Activated T-cell treated with anti-CD3 and anti-CD28 coated beads, Interleukin-2, amount 50 U/mL, for 24 hours (primary cell): ENCODE data around the gene SAP30BP.

Experiments
- DNase-seq: peaks from one replicate; pipeline ENCODE4 v3.0.0-alpha.2; 2020
- H3K27ac Mint-ChIP-seq: 2 replicates; pipeline ENCODE4 v1.8.0; 2020; ENCODE audit warnings: mild to moderate bottlenecking, mixed read lengths
- H3K27me3 Mint-ChIP-seq: 2 replicates; pipeline ENCODE4 v1.8.0; 2020; ENCODE audit warnings: mixed read lengths
- H3K36me3 Mint-ChIP-seq: 2 replicates; pipeline ENCODE4 v1.8.0; 2020; ENCODE audit warnings: low read depth, mixed read lengths
- H3K4me1 Mint-ChIP-seq: 2 replicates; pipeline ENCODE4 v1.8.0; 2020; ENCODE audit warnings: low read depth, mixed read lengths
- H3K4me3 Mint-ChIP-seq: 2 replicates; pipeline ENCODE4 v1.8.0; 2020; ENCODE audit warnings: mild to moderate bottlenecking, moderate library complexity, mixed read lengths
- H3K9me3 Mint-ChIP-seq: 2 replicates; pipeline ENCODE4 v1.8.0; 2020; ENCODE audit warnings: mixed read lengths

SAP30BP gene

DNA sequence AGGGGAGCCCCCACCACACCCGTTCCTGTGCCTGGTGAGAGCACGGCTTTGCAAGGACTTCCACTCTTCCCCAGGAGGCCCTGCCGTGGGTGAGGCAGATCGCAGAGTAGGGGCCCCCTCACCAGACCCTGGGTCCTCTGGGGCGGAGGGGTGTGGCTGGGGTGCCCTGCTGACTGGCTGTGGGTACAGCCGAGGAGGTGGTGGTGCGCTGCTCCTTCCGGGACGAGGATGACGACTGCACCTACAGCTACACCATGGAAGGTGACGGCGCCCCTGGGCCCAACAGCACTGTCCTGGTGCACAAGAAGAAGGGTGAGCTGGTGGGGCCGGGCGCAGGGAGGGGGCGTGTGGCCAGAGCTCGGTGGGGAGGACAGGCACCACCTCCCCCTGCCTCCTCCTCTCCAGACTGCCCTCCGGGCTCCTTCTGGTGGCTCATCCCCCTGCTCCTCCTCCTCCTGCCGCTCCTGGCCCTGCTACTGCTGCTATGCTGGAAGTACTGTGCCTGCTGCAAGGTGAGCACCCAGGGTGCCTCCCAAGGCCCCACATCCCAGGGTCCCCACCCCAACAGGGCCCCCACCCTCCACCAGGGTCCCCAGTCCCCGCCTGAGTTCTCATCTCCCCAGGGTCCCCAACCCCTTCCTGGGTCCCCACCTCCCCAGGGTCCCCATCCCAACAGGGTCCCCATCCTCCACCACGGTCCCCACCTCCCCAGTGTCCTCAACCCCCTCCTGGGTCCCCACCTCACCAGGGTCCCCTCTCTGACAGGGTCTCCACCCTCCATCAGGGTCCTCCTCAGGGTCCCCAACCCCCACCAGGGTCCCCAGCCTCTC lies 70.2 kb downstream of the SAP30BP start:
- H3K36me3 Mint-ChIP-seq = no peaks in the 10 kb centered on the region
- DNase-seq = no peak
- no peaks in the 10 kb centered on the region for H3K27me3 Mint-ChIP-seq
- peaks cover 7% of the 10 kb centered on the region for H3K4me1 Mint-ChIP-seq
- no peak overlapping the region for H3K4me3 Mint-ChIP-seq
- H3K9me3 Mint-ChIP-seq = no peaks in the 10 kb centered on the region
- no peak overlapping the region for H3K27ac Mint-ChIP-seq

GRCh38 chr17:75738218-75738802 lies 71.2 kb downstream of the SAP30BP start:
- Mint-ChIP-seq H3K36me3 (no peaks in the 10 kb centered on the region), H3K27ac (peak overlapping the region; percentile 26), H3K9me3 (no peaks in the 10 kb centered on the region), H3K4me1 (peaks cover 7% of the 10 kb centered on the region), H3K4me3 (no peak overlapping the region), H3K27me3 (no peaks in the 10 kb centered on the region)
- no peak for DNase-seq

GRCh38 chr17:75739174-75739573 lies 72.0 kb downstream of the SAP30BP start:
- peaks cover 7% of the 10 kb centered on the region for H3K4me1 Mint-ChIP-seq
- no peaks in the 10 kb centered on the region for H3K27me3 Mint-ChIP-seq
- no peak overlapping the region for H3K4me3 Mint-ChIP-seq
- DNase-seq = no peak
- H3K36me3 Mint-ChIP-seq = no peaks in the 10 kb centered on the region
- H3K9me3 Mint-ChIP-seq = no peaks in the 10 kb centered on the region
- no peak overlapping the region for H3K27ac Mint-ChIP-seq

DNA sequence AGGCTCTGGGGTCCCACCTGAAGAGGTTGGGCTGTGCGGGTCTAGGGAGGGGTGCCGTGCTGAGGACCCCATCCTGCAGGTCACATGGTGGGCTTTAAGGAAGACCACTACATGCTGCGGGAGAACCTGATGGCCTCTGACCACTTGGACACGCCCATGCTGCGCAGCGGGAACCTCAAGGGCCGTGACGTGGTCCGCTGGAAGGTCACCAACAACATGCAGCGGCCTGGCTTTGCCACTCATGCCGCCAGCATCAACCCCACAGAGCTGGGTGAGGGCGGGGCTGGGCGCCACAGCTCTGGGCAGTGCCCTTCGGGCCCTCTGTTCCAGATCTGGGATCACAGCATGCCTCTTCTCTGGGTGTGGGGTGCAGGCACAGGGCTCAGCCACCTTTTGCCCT lies 72.7 kb downstream of the SAP30BP start:
- H3K4me3 Mint-ChIP-seq = no peak overlapping the region
- no peaks in the 10 kb centered on the region for H3K36me3 Mint-ChIP-seq
- no peak for DNase-seq
- no peaks in the 10 kb centered on the region for H3K27me3 Mint-ChIP-seq
- peaks cover 5% of the 10 kb centered on the region for H3K4me1 Mint-ChIP-seq
- no peaks in the 10 kb centered on the region for H3K9me3 Mint-ChIP-seq
- H3K27ac Mint-ChIP-seq = no peak overlapping the region

DNA sequence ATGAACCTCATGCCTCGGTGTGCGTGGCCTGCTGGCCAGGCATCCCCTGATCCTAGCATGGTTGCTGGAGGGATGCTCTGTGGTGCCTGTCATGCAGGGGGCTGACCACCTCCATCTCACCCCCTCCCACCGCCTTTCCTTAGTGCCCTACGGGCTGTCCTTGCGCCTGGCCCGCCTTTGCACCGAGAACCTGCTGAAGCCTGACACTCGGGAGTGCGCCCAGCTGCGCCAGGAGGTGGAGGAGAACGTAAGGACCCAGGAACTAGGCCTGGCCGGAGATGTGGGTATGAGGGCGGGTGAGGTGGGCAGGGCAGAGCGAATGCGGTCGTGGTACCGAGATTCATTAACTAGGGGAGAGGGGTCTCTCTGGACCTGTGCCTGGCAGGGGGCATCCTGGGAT lies 73.1 kb downstream of the SAP30BP start:
- Mint-ChIP-seq H3K27ac (no peak overlapping the region), H3K27me3 (no peaks in the 10 kb centered on the region), H3K4me1 (peaks cover 4% of the 10 kb centered on the region), H3K4me3 (no peak overlapping the region), H3K9me3 (no peaks in the 10 kb centered on the region), H3K36me3 (no peaks in the 10 kb centered on the region)
- DNase-seq = no peak

- H3K9me3 Mint-ChIP-seq = no peaks in the 10 kb centered on the region
- DNase-seq = no peak
- peaks cover 4% of the 10 kb centered on the region for H3K4me1 Mint-ChIP-seq
- no peak overlapping the region for H3K27ac Mint-ChIP-seq
- no peaks in the 10 kb centered on the region for H3K27me3 Mint-ChIP-seq
- no peak overlapping the region for H3K4me3 Mint-ChIP-seq
- H3K36me3 Mint-ChIP-seq = no peaks in the 10 kb centered on the region
Observed at GRCh38 chr17:75740631-75741077, 73.5 kb downstream of the SAP30BP start.

GRCh38 chr17:75742337-75742736 lies 75.2 kb downstream of the SAP30BP start:
- Mint-ChIP-seq H3K36me3 (no peaks in the 10 kb centered on the region), H3K27ac (no peak overlapping the region), H3K27me3 (no peaks in the 10 kb centered on the region), H3K9me3 (no peaks in the 10 kb centered on the region), H3K4me1 (peaks cover 4% of the 10 kb centered on the region), H3K4me3 (no peak overlapping the region)
- no peak for DNase-seq

GRCh38 chr17:75743625-75744206 lies 76.6 kb downstream of the SAP30BP start:
- Mint-ChIP-seq H3K4me1 (no peaks in the 10 kb centered on the region), H3K9me3 (no peaks in the 10 kb centered on the region), H3K27me3 (no peaks in the 10 kb centered on the region), H3K27ac (no peak overlapping the region), H3K36me3 (no peaks in the 10 kb centered on the region), H3K4me3 (no peak overlapping the region)
- no peak for DNase-seq

DNA sequence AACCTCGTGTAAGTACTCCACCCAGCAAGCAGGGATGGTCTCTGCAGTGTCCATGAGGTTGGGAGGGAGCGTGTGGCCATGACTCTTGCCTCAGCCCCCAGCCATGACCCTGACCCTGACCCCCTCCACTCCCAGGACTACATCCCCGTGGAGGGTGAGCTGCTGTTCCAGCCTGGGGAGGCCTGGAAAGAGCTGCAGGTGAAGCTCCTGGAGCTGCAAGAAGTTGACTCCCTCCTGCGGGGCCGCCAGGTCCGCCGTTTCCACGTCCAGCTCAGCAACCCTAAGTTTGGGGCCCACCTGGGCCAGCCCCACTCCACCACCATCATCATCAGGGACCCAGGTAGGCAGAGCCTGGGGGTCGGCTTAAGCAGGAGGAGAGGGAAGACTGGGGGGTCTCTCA lies 81.6 kb downstream of the SAP30BP start:
- H3K4me1 Mint-ChIP-seq = peaks cover 12% of the 10 kb centered on the region
- H3K4me3 Mint-ChIP-seq = no peak overlapping the region
- no peaks in the 10 kb centered on the region for H3K36me3 Mint-ChIP-seq
- H3K9me3 Mint-ChIP-seq = no peaks in the 10 kb centered on the region
- peaks cover 4% of the 10 kb centered on the region for H3K27me3 Mint-ChIP-seq
- no peak for DNase-seq
- H3K27ac Mint-ChIP-seq = no peak overlapping the region

DNA sequence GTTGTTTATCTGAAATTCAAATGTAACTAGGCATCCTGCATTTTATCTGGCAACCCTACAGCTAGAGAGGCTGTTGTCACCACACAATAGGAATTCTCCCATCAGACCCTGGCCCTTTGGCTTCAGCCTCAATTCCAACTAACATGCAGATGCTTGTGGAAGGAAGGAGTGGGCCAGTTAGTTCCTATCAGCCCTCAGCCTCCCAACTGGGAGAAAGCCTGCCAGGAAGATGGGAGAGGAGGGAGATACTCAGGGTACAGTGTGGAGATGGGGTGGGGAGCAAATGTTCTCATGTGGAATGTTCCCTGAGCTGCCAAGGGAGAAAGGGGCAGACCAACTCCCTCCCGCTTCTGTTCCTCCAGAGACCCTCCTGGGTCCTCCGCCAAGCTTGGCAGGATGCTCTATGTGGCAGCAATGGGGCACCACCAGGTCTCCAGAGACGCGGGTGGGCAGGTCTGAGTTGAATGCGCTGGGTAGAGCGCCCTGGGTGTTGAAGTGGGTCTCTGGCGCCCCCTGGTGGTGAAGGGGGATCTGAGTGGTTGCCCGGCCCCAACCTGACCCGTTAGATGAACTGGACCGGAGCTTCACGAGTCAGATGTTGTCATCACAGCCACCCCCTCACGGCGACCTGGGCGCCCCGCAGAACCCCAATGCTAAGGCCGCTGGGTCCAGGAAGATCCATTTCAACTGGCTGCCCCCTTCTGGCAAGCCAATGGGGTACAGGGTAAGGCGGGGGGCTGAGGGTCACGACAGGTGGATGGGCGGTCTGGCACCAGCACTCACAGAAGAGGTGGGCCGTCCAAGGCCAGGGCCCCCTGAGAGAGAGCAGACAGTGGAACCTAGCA lies 82.6 kb downstream of the SAP30BP start:
- peak; percentile 92 for DNase-seq
- peaks cover 4% of the 10 kb centered on the region for H3K27me3 Mint-ChIP-seq
- H3K4me1 Mint-ChIP-seq = peaks cover 19% of the 10 kb centered on the region
- no peaks in the 10 kb centered on the region for H3K9me3 Mint-ChIP-seq
- no peak overlapping the region for H3K27ac Mint-ChIP-seq
- no peaks in the 10 kb centered on the region for H3K36me3 Mint-ChIP-seq
- H3K4me3 Mint-ChIP-seq = no peak overlapping the region

DNA sequence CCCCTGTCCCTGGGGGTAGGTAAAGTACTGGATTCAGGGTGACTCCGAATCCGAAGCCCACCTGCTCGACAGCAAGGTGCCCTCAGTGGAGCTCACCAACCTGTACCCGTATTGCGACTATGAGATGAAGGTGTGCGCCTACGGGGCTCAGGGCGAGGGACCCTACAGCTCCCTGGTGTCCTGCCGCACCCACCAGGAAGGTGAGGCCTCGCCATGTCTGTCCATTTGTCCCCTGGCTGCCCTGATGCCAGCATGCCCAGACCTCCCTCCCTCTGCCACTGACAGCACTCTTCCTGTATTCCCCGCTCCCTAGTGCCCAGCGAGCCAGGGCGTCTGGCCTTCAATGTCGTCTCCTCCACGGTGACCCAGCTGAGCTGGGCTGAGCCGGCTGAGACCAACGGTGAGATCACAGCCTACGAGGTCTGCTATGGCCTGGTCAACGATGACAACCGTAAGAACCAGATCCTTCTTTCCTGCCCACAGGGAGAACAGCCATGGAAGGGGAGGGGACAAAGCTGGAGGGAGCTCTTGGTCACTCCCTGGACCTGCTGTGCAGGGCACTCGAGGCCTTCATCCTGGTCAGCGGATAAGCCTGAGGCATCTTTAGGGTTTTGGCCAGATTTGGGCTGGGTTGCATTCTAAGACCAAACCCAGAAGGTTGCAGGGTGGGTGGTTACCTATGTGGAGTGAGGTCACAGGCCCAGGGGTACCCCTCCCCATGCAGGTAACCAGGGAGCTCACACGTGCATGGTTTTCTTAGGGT lies 83.7 kb downstream of the SAP30BP start:
- H3K4me1 Mint-ChIP-seq = peaks cover 22% of the 10 kb centered on the region
- no peaks in the 10 kb centered on the region for H3K9me3 Mint-ChIP-seq
- DNase-seq = no peak
- H3K27ac Mint-ChIP-seq = no peak overlapping the region
- H3K4me3 Mint-ChIP-seq = no peak overlapping the region
- peaks cover 4% of the 10 kb centered on the region for H3K27me3 Mint-ChIP-seq
- H3K36me3 Mint-ChIP-seq = no peaks in the 10 kb centered on the region

- Mint-ChIP-seq H3K9me3 (no peaks in the 10 kb centered on the region), H3K27ac (no peak overlapping the region), H3K4me3 (no peak overlapping the region), H3K36me3 (no peaks in the 10 kb centered on the region), H3K4me1 (peaks cover 22% of the 10 kb centered on the region), H3K27me3 (peaks cover 4% of the 10 kb centered on the region)
- DNase-seq = no peak
Observed at GRCh38 chr17:75751676-75752404, 84.7 kb downstream of the SAP30BP start.

GRCh38 chr17:75752405-75752709 lies 85.2 kb downstream of the SAP30BP start:
- no peak for DNase-seq
- Mint-ChIP-seq H3K27ac (peak overlapping the region; percentile 40), H3K4me3 (no peak overlapping the region), H3K9me3 (no peaks in the 10 kb centered on the region), H3K27me3 (peaks cover 4% of the 10 kb centered on the region), H3K4me1 (peaks cover 22% of the 10 kb centered on the region), H3K36me3 (peaks cover 3% of the 10 kb centered on the region)
